Measurements from ENCODE around the gene APMAP.

The APMAP gene

GRCh38 chr20:25037288-25038102 lies 44.9 kb upstream of the APMAP start:
- no peak for FAIRE-seq
- DNase-seq (ENCODE audit: insufficient read length, low spot score), result no peak
- TF ChIP-seq CTCF (IDR thresholded peaks at IDR 0.05; ENCODE audit: insufficient read depth, missing control alignments), result no peak

- FAIRE-seq, result no peak
- no peak for TF ChIP-seq CTCF (IDR thresholded peaks at IDR 0.05; ENCODE audit: insufficient read depth, missing control alignments)
- no peak for DNase-seq (ENCODE audit: insufficient read length, low spot score)
Observed at GRCh38 chr20:25036331-25036936, 43.9 kb upstream of the APMAP start.

DNA sequence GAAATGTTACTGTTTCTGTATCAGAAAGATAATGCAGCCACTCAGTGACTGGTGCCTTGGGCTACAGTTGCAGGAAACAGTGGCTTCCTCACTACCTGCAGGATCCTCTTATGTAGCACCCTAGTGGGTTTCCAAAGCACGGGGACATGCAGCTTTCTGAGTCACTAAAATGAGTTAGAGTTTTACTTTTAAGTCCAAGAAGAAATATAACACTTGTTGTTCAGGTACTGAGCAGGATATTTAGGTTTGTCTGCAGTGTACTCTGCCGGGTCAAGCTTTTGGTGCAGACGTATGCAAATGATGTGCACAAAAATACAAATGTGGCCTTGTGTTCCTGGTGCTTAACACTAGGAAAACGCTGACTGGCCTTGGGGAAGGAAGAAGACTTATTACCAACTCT lies 43.4 kb upstream of the APMAP start:
- FAIRE-seq (no peak), DNase-seq (ENCODE audit: insufficient read length, low spot score) (no peak)
- no peak for TF ChIP-seq CTCF (IDR thresholded peaks at IDR 0.05; ENCODE audit: insufficient read depth, missing control alignments)

GRCh38 chr20:25033924-25034300 lies 41.4 kb upstream of the APMAP start:
- no peak for TF ChIP-seq CTCF (IDR thresholded peaks at IDR 0.05; ENCODE audit: insufficient read depth, missing control alignments)
- FAIRE-seq, result no peak
- DNase-seq (ENCODE audit: insufficient read length, low spot score), result no peak

DNA sequence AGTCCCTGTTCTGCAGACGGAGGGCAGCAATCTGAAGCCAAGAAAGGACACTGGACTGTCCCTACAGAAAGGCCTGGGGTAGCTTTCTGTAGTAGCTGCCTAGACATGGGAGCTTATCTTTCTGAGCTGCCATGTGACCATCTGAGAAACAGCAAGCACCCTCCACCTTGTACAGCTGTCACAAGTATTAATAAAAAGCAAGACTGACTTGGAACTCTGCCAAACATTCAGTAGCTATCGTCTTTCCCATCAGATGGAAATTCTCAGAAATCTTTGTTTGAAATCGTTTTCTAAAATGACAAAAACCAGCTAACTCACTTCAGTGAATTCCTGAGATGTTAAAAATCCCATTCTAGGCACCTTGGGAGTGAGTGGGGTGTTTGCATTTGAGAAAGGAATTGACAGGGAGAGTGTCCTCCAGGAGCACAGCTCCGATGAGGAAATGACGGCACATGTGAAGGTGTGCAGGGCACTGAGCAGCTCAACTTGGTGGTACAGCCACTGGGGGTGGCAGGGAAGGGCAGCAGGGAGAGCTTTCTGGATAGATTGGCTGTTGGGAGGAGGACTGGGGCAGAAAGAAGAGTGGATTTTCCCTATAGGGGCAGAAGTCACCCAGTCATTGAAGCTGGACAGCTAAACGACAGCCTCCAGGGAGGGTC lies 40.8 kb upstream of the APMAP start:
- TF ChIP-seq CTCF (IDR thresholded peaks at IDR 0.05; ENCODE audit: insufficient read depth, missing control alignments), result no peak
- FAIRE-seq (no peak), DNase-seq (ENCODE audit: insufficient read length, low spot score) (no peak)

- no peak for TF ChIP-seq CTCF (IDR thresholded peaks at IDR 0.05; ENCODE audit: insufficient read depth, missing control alignments)
- DNase-seq (ENCODE audit: insufficient read length, low spot score) (no peak), FAIRE-seq (no peak)
Observed at GRCh38 chr20:25032478-25033264, 40.1 kb upstream of the APMAP start.
